Measurements from ENCODE around the gene IFNL1. TPM values are rescaled to one million over a fixed set of nuclear protein-coding genes. Genes with fewer than 3 reads are reported as not detected.

The IFNL1 gene
- total and polyA plus RNA-seq, 9 of the 15 experiments (the other 6 are each of a cell fraction or from before 2014, with no cell fraction given), result not detected

- TF ChIP-seq ARID3A (IDR thresholded peaks at IDR 0.05; ENCODE audit: borderline replicate concordance, low read depth, low read length) (0 out of 2 replicates have a peak, but pooled peaks have one; percentile 40), KLF1 (tag; IDR thresholded peaks at IDR 0.05) (no peak), MEIS2 (IDR thresholded peaks at IDR 0.05; ENCODE audit: partially characterized antibody) (no peak), STAG1 (CRISPR knock-in tag; IDR thresholded peaks at IDR 0.05; ENCODE audit: borderline replicate concordance) (no peak), TCF3 (CRISPR knock-in tag; IDR thresholded peaks at IDR 0.05) (peak; percentile 66), ARID1B (IDR thresholded peaks at IDR 0.05) (peak; percentile 44; the same call in 1 of the 2 replicates), MCM2 (IDR thresholded peaks at IDR 0.05; ENCODE audit: low read depth) (no peak), ZKSCAN8 (CRISPR knock-in tag; IDR thresholded peaks at IDR 0.05) (peak; percentile 65; the same call in 1 of the 2 replicates), POLR2AphosphoS5 (IDR thresholded peaks at IDR 0.05; ENCODE audit: control insufficient read depth, insufficient read depth, low read depth, low read length) (0 out of 2 replicates have a peak, but pooled peaks have one; percentile 42), CXXC5 (CRISPR knock-in tag; IDR thresholded peaks at IDR 0.05) (no peak), HIVEP1 (CRISPR knock-in tag; IDR thresholded peaks at IDR 0.05) (no peak), GABPB2 (CRISPR knock-in tag; conservative IDR thresholded peaks at IDR 0.05) (no peak), ZFP36 (IDR thresholded peaks at IDR 0.05; ENCODE audit: low read depth, low read length, partially characterized antibody) (no peak), TEAD4 (IDR thresholded peaks at IDR 0.05; ENCODE audit: low read length) (peak; percentile 81), TEAD4 (CRISPR knock-in tag; IDR thresholded peaks at IDR 0.05; ENCODE audit: borderline replicate concordance) (no peak), TAL1 (IDR thresholded peaks at IDR 0.05) (peak; percentile 57), ZNF764 (CRISPR knock-in tag; IDR thresholded peaks at IDR 0.05; ENCODE audit: low read depth) (no peak), CBFA2T3 (IDR thresholded peaks at IDR 0.05) (peak; percentile 82), CBFA2T2 (conservative IDR thresholded peaks at IDR 0.05) (peak; percentile 67), NR1H2 (CRISPR knock-in tag; IDR thresholded peaks at IDR 0.05) (no peak), ZFP30 (CRISPR knock-in tag; IDR thresholded peaks at IDR 0.05; ENCODE audit: borderline replicate concordance) (no peak), ZNF217 (CRISPR knock-in tag; IDR thresholded peaks at IDR 0.05) (no peak), E2F5 (CRISPR knock-in tag; IDR thresholded peaks at IDR 0.05) (no peak)
Measured at GRCh38 chr19:39252458-39252857, 43.7 kb upstream of the IFNL1 start (continued).
